ENCODE data around the gene MYO5B. TPM values are rescaled to one million over a fixed set of nuclear protein-coding genes. Genes with fewer than 3 reads are reported as not detected.

MYO5B gene
- total RNA-seq, 1 donor from 2014 or later, result 0.20 TPM

GRCh38 chr18:49859021-49859359, 336.0 kb downstream of the MYO5B start:
- no peak for DNase-seq (ENCODE audit: low read depth, low spot score)

GRCh38 chr18:49858309-49859020, 336.5 kb downstream of the MYO5B start:
- DNase-seq (ENCODE audit: low read depth, low spot score), result peak; percentile 22

- DNase-seq (ENCODE audit: low read depth, low spot score), result no peak
Measured at GRCh38 chr18:49857708-49858107, 337.2 kb downstream of the MYO5B start.

- DNase-seq (ENCODE audit: low read depth, low spot score), result no peak
Measured at GRCh38 chr18:49856496-49856895, 338.5 kb downstream of the MYO5B start.

GRCh38 chr18:49855711-49856415, 339.1 kb downstream of the MYO5B start:
- DNase-seq (ENCODE audit: low read depth, low spot score), result no peak

- no peak for DNase-seq (ENCODE audit: low read depth, low spot score)
Measured at GRCh38 chr18:49854681-49855080, 340.3 kb downstream of the MYO5B start.

- no peak for DNase-seq (ENCODE audit: low read depth, low spot score)
Measured at GRCh38 chr18:49853436-49853835, 341.5 kb downstream of the MYO5B start.

GRCh38 chr18:49853011-49853410, 341.9 kb downstream of the MYO5B start:
- DNase-seq (ENCODE audit: low read depth, low spot score), result no peak

- DNase-seq (ENCODE audit: low read depth, low spot score), result no peak
Measured at GRCh38 chr18:49851624-49852023, 343.3 kb downstream of the MYO5B start.

GRCh38 chr18:49850636-49851035, 344.3 kb downstream of the MYO5B start:
- DNase-seq (ENCODE audit: low read depth, low spot score), result no peak

- DNase-seq (ENCODE audit: low read depth, low spot score), result peak; percentile 63
Measured at GRCh38 chr18:49849331-49850217, 345.4 kb downstream of the MYO5B start.

- no peak for DNase-seq (ENCODE audit: low read depth, low spot score)
Measured at GRCh38 chr18:49848115-49848514, 346.8 kb downstream of the MYO5B start.

- DNase-seq (ENCODE audit: low read depth, low spot score), result no peak
Measured at GRCh38 chr18:49847524-49847923, 347.4 kb downstream of the MYO5B start.

- DNase-seq (ENCODE audit: low read depth, low spot score), result no peak
Measured at GRCh38 chr18:49846718-49847470, 348.1 kb downstream of the MYO5B start.

GRCh38 chr18:49846361-49846662, 348.6 kb downstream of the MYO5B start:
- no peak for DNase-seq (ENCODE audit: low read depth, low spot score)

- no peak for DNase-seq (ENCODE audit: low read depth, low spot score)
Measured at GRCh38 chr18:49845629-49846360, 349.2 kb downstream of the MYO5B start.

- no peak for DNase-seq (ENCODE audit: low read depth, low spot score)
Measured at GRCh38 chr18:49844903-49845302, 350.0 kb downstream of the MYO5B start.

GRCh38 chr18:49843778-49844625, 350.9 kb downstream of the MYO5B start:
- DNase-seq (ENCODE audit: low read depth, low spot score), result no peak

GRCh38 chr18:49843131-49843530, 351.8 kb downstream of the MYO5B start:
- no peak for DNase-seq (ENCODE audit: low read depth, low spot score)

- DNase-seq (ENCODE audit: low read depth, low spot score), result no peak
Measured at GRCh38 chr18:49842656-49843055, 352.3 kb downstream of the MYO5B start.
